ENCODE measurements around the gene JPH3. TPM values are rescaled to one million over a fixed set of nuclear protein-coding genes. Genes with fewer than 3 reads are reported as not detected.

JPH3 gene
- total RNA-seq, 2 experiments from 2014 or later: not detected

GRCh38 chr16:87597324-87597830 lies 4.9 kb upstream of the JPH3 start:
- POLR2A ChIA-PET: no interaction called here
- CTCF ChIA-PET: no interaction called here

GRCh38 chr16:87598431-87598830 lies 3.9 kb upstream of the JPH3 start:
- Mint-ChIP-seq H3K36me3 (ENCODE audit: low read depth) (no peaks in the 10 kb centered on the region), H3K4me3 (no peak overlapping the region), H3K9me3 (no peaks in the 10 kb centered on the region), H3K4me1 (peaks cover 5% of the 10 kb centered on the region), H3K27ac (no peak overlapping the region), H3K27me3 (peaks cover 45% of the 10 kb centered on the region)
- ChIA-PET POLR2A (no interaction called here), CTCF (no interaction called here)
- DNase-seq: no peak

More at GRCh38 chr16:87597324-87597830, 4.9 kb upstream of the JPH3 start:
- Mint-ChIP-seq H3K27ac (no peak overlapping the region), H3K9me3 (no peaks in the 10 kb centered on the region), H3K36me3 (ENCODE audit: low read depth) (no peaks in the 10 kb centered on the region), H3K4me1 (peaks cover 1% of the 10 kb centered on the region), H3K4me3 (no peak overlapping the region), H3K27me3 (peaks cover 40% of the 10 kb centered on the region)
- no peak for DNase-seq

- ChIA-PET POLR2A (no interaction called here), CTCF (interaction anchor here (1.5 kb wide), 1 partner anchor 35 kb away, joined by 4 read pairs; no protein-coding TSS in a partner anchor)
- Mint-ChIP-seq H3K27ac (no peak overlapping the region), H3K4me1 (peaks cover 8% of the 10 kb centered on the region), H3K27me3 (peaks cover 58% of the 10 kb centered on the region), H3K36me3 (ENCODE audit: low read depth) (no peaks in the 10 kb centered on the region), H3K9me3 (no peaks in the 10 kb centered on the region), H3K4me3 (no peak overlapping the region)
- no peak for DNase-seq
These were observed 2.1 kb upstream of the JPH3 start for GRCh38 chr16:87600246-87600645.

- ChIA-PET POLR2A (no interaction called here), CTCF (no interaction called here)
- Mint-ChIP-seq H3K4me1 (peaks cover 8% of the 10 kb centered on the region), H3K27me3 (peaks cover 60% of the 10 kb centered on the region), H3K36me3 (ENCODE audit: low read depth) (no peaks in the 10 kb centered on the region), H3K27ac (no peak overlapping the region), H3K9me3 (no peaks in the 10 kb centered on the region), H3K4me3 (no peak overlapping the region)
- no peak for DNase-seq
These were observed 817 bp upstream of the JPH3 start for GRCh38 chr16:87601401-87601981.

- POLR2A ChIA-PET: no interaction called here
- Mint-ChIP-seq H3K27ac (no peak overlapping the region), H3K36me3 (ENCODE audit: low read depth) (no peaks in the 10 kb centered on the region), H3K4me3 (no peak overlapping the region), H3K9me3 (no peaks in the 10 kb centered on the region), H3K27me3 (peaks cover 71% of the 10 kb centered on the region), H3K4me1 (peaks cover 8% of the 10 kb centered on the region)
- CTCF ChIA-PET: no interaction called here
- no peak for DNase-seq
These were observed 744 bp downstream of the JPH3 start for GRCh38 chr16:87602821-87603683.

- H3K27ac Mint-ChIP-seq: no peak overlapping the region
- peaks cover 8% of the 10 kb centered on the region for H3K4me1 Mint-ChIP-seq
- H3K4me3 Mint-ChIP-seq: no peak overlapping the region
- no peaks in the 10 kb centered on the region for H3K9me3 Mint-ChIP-seq
- no peak for DNase-seq
- ChIA-PET POLR2A (no interaction called here), CTCF (no interaction called here)
- H3K36me3 Mint-ChIP-seq (ENCODE audit: low read depth): no peaks in the 10 kb centered on the region
- H3K27me3 Mint-ChIP-seq: peaks cover 71% of the 10 kb centered on the region
These were observed 1.7 kb downstream of the JPH3 start for GRCh38 chr16:87603684-87604633.

GRCh38 chr16:87604634-87605111 lies 2.4 kb downstream of the JPH3 start:
- H3K4me1 Mint-ChIP-seq: peaks cover 8% of the 10 kb centered on the region
- ChIA-PET CTCF (no interaction called here), POLR2A (no interaction called here)
- H3K9me3 Mint-ChIP-seq: no peaks in the 10 kb centered on the region
- no peak for DNase-seq
- H3K27me3 Mint-ChIP-seq: peaks cover 64% of the 10 kb centered on the region
- H3K36me3 Mint-ChIP-seq (ENCODE audit: low read depth): no peaks in the 10 kb centered on the region
- H3K4me3 Mint-ChIP-seq: no peak overlapping the region
- no peak overlapping the region for H3K27ac Mint-ChIP-seq

- POLR2A ChIA-PET: no interaction called here
- H3K27me3 Mint-ChIP-seq: peaks cover 43% of the 10 kb centered on the region
- H3K36me3 Mint-ChIP-seq (ENCODE audit: low read depth): no peaks in the 10 kb centered on the region
These were observed 4.9 kb downstream of the JPH3 start for GRCh38 chr16:87607223-87607622.

GRCh38 chr16:87607871-87608270 lies 5.6 kb downstream of the JPH3 start:
- CTCF ChIA-PET: no interaction called here
- POLR2A ChIA-PET: no interaction called here
- Mint-ChIP-seq H3K9me3 (no peaks in the 10 kb centered on the region), H3K36me3 (ENCODE audit: low read depth) (no peaks in the 10 kb centered on the region), H3K27ac (no peak overlapping the region), H3K4me1 (peaks cover 6% of the 10 kb centered on the region), H3K27me3 (peaks cover 43% of the 10 kb centered on the region), H3K4me3 (no peak overlapping the region)
- DNase-seq: no peak

More at GRCh38 chr16:87607223-87607622, 4.9 kb downstream of the JPH3 start:
- no peaks in the 10 kb centered on the region for H3K9me3 Mint-ChIP-seq
- DNase-seq: no peak
- peaks cover 6% of the 10 kb centered on the region for H3K4me1 Mint-ChIP-seq
- CTCF ChIA-PET: no interaction called here
- H3K27ac Mint-ChIP-seq: no peak overlapping the region
- H3K4me3 Mint-ChIP-seq: no peak overlapping the region

- Mint-ChIP-seq H3K27me3 (peaks cover 37% of the 10 kb centered on the region), H3K27ac (no peak overlapping the region), H3K9me3 (no peaks in the 10 kb centered on the region), H3K36me3 (ENCODE audit: low read depth) (no peaks in the 10 kb centered on the region), H3K4me3 (no peak overlapping the region), H3K4me1 (peaks cover 3% of the 10 kb centered on the region)
- peak; percentile 55 for DNase-seq
- CTCF ChIA-PET: no interaction called here
- POLR2A ChIA-PET: no interaction called here
These were observed 6.2 kb downstream of the JPH3 start for GRCh38 chr16:87608400-87608985.

- ChIA-PET POLR2A (no interaction called here), CTCF (no interaction called here)
- no peak for DNase-seq
- Mint-ChIP-seq H3K27me3 (peaks cover 23% of the 10 kb centered on the region), H3K4me3 (no peak overlapping the region), H3K4me1 (no peaks in the 10 kb centered on the region), H3K9me3 (no peaks in the 10 kb centered on the region), H3K36me3 (ENCODE audit: low read depth) (no peaks in the 10 kb centered on the region), H3K27ac (no peak overlapping the region)
These were observed 7.7 kb downstream of the JPH3 start for GRCh38 chr16:87610026-87610425.

GRCh38 chr16:87611456-87611855 lies 9.1 kb downstream of the JPH3 start:
- H3K4me1 Mint-ChIP-seq: no peaks in the 10 kb centered on the region
- ChIA-PET CTCF (no interaction called here), POLR2A (no interaction called here)
- H3K9me3 Mint-ChIP-seq: no peaks in the 10 kb centered on the region
- H3K27ac Mint-ChIP-seq: no peak overlapping the region
- peaks cover 14% of the 10 kb centered on the region for H3K27me3 Mint-ChIP-seq
- H3K36me3 Mint-ChIP-seq (ENCODE audit: low read depth): no peaks in the 10 kb centered on the region
- H3K4me3 Mint-ChIP-seq: no peak overlapping the region
- no peak for DNase-seq

GRCh38 chr16:87613961-87614360 lies 11.7 kb downstream of the JPH3 start:
- H3K36me3 Mint-ChIP-seq (ENCODE audit: low read depth): no peaks in the 10 kb centered on the region
- H3K9me3 Mint-ChIP-seq: no peaks in the 10 kb centered on the region
- no peak overlapping the region for H3K4me3 Mint-ChIP-seq
- CTCF ChIA-PET: no interaction called here
- DNase-seq: no peak
- no peaks in the 10 kb centered on the region for H3K4me1 Mint-ChIP-seq
- H3K27ac Mint-ChIP-seq: no peak overlapping the region
- no peaks in the 10 kb centered on the region for H3K27me3 Mint-ChIP-seq
- POLR2A ChIA-PET: no interaction called here

Measured in activated CD4-positive, alpha-beta memory T cell treated with anti-CD3 and anti-CD28 coated beads, Interleukin-2, amount 10 ng/mL, durations not matched to agents 7 days and 5 days (primary cell).